Vagina (tissue), 2 donors: ENCODE results near the gene CCNDBP1.

Experiments used
- POLR2A ChIP-seq, 2 donors: fragments of 450-650 bp; IDR thresholded peaks; one replicate each; pipeline ENCODE4 v1.6.1; 2017; ENCODE audit warnings: antibody characterized with exemption in 2 of 2, mild to moderate bottlenecking in 2 of 2, moderate library complexity in 2 of 2
- POLR2AphosphoS5 ChIP-seq, 2 donors: sonication (generic); formaldehyde crosslinking; IDR thresholded peaks; one replicate each; pipeline ENCODE4 v1.9.0; 2017; ENCODE audit warnings: antibody characterized with exemption in 2 of 2, mild to moderate bottlenecking in 2 of 2, low read depth in 1 of 2; ENCODE audit not compliant: insufficient read depth in 1 of 2
- TF ChIP-seq, protein P1 (sequence below), 3 experiments: fragments of 450-650 bp in 2 of 3; fragments of 200-600 bp in 1 of 3; sonication (generic) in 1 of 3; IDR thresholded peaks; one replicate each; pipeline ENCODE4 v1.5.1; 2017 to 2019; ENCODE audit warnings: antibody characterized with exemption in 3 of 3, mild to moderate bottlenecking in 2 of 3, moderate library complexity in 2 of 3

DNA sequence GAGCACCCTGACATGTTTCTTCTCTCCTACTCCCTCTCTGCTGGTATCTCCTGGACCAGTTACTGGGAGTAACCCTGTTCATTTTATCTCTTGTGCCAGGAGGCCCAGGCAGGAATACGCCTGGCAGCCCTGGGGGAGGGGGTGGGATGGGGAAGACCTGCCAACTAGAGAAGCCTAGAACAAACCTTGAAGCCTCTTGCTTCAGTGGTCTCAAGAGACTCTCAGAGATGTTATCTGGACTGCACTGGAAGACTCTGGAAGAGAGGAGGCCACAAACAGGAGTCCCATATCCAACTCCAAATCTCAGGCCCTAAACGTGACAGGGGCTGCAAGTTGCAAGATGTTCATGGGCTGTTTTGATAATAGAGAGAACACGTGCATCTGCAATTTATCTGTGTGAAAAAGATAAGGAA, 35.8 kb downstream of the CCNDBP1 start, which contains the start of gene EPB42:
- TF ChIP-seq POLR2A (IDR thresholded peaks at IDR 0.05) (no peak), POLR2AphosphoS5 (IDR thresholded peaks at IDR 0.05; ENCODE audit: insufficient read depth in 1 of 2, low read depth in 1 of 2) (no peak)
- TF ChIP-seq, protein P1, sequence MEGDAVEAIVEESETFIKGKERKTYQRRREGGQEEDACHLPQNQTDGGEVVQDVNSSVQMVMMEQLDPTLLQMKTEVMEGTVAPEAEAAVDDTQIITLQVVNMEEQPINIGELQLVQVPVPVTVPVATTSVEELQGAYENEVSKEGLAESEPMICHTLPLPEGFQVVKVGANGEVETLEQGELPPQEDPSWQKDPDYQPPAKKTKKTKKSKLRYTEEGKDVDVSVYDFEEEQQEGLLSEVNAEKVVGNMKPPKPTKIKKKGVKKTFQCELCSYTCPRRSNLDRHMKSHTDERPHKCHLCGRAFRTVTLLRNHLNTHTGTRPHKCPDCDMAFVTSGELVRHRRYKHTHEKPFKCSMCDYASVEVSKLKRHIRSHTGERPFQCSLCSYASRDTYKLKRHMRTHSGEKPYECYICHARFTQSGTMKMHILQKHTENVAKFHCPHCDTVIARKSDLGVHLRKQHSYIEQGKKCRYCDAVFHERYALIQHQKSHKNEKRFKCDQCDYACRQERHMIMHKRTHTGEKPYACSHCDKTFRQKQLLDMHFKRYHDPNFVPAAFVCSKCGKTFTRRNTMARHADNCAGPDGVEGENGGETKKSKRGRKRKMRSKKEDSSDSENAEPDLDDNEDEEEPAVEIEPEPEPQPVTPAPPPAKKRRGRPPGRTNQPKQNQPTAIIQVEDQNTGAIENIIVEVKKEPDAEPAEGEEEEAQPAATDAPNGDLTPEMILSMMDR (IDR thresholded peaks at IDR 0.05), result no peak
